Activated CD4-positive, CD25-positive, alpha-beta regulatory T cell (primary cell): ENCODE results near the gene TSPAN10.

ENCODE experiments used
- DNase-seq, 4 experiments: peaks; one replicate each; lab custom pipeline; 2025; lab: John Stamatoyannopoulos, UW

The TSPAN10 gene

GRCh38 chr17:81687770-81688541, 51.0 kb downstream of the TSPAN10 start:
- no peak for DNase-seq

DNA sequence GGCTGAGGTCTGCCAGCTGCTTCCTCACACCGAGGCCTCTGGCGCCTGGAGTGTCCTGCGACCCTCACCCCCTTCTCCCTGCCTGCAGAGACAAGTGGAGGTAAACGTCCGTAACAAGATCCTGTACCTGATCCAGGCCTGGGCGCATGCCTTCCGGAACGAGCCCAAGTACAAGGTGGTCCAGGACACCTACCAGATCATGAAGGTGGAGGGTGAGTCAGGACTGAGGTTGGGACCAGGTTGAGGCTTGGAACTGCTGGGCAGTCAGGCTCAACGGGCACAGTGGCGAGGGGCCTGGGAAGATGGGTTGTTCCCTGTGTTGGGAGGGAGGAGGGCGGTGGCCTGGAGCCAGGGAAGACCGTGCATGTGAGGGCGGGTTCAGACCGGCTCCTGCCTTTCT, 51.6 kb downstream of the TSPAN10 start:
- no peak for DNase-seq

DNA sequence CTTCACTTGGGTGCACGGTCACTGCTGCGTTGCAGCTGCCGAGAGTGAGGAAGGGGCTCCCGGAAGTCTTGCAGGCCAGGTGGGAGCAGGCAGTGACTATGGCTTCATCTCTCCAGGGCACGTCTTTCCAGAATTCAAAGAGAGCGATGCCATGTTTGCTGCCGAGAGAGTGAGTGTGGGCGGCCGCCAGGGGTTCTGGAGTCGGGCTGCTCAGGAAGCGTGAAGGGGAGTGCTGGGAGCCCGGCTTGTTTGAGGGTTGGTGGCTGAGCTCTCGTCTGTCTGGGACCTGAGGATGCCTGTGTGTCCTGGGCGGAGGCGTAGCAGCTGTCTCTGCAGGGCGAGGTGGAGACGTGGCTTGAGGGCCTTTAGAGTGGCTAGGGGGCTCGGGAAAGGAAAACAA, 53.1 kb downstream of the TSPAN10 start:
- no peak for DNase-seq

GRCh38 chr17:81690549-81690948, 53.6 kb downstream of the TSPAN10 start:
- DNase-seq = no peak

GRCh38 chr17:81691196-81691595, 54.2 kb downstream of the TSPAN10 start:
- DNase-seq = no peak

DNA sequence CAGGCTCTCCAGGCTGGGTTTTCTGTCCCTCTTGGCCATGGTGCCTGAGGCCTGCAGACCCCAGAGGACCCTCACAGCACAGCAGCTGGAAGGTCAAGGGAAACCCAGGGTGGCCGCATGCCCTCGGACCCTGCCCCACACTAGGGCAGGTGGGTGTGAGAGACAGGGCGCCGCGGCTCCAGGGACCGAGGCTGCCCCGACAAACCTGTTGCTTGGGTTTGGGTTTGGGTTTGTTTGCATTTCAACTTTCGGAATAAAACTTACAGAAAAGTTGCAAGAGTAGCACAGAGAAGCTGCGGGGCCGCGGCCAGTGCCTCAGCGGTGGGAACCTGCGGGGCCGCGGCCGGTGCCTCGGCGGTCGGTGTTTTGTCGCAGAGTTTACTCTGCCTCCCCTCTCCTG, 54.6 kb downstream of the TSPAN10 start:
- no peak for DNase-seq

DNA sequence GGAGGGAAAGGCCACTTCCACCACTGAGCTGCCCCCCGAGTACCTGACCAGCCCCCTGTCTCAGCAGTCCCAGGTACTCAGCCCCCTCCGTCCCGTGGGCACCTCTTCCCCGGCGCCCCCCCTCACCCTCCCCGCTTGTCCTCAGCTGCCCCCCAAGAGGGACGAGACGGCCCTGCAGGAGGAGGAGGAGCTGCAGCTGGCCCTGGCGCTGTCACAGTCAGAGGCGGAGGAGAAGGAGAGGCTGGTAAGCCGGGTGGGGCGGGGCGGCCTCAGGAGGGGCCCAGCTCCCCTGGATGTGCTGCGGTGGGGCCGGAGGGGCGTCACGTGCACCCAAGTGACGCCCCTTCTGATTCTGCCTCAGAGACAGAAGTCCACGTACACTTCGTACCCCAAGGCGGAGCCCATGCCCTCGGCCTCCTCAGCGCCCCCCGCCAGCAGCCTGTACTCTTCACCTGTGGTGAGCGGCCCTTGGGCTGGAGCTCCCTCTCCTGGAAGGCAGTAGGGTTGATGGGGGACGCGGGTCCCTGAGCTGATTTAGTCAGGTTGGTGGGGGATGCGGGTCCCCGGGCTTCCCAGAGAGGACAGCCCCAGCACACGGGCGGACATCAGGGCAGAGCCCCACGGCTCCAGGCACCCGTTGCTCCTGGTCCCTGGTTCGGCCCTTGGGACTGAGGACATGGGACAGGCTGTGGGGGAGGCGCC, 56.7 kb downstream of the TSPAN10 start:
- DNase-seq = no peak

- DNase-seq = no peak
These were observed 57.8 kb downstream of the TSPAN10 start for GRCh38 chr17:81694810-81695209.

GRCh38 chr17:81695211-81695610, 58.2 kb downstream of the TSPAN10 start:
- DNase-seq = no peak

DNA sequence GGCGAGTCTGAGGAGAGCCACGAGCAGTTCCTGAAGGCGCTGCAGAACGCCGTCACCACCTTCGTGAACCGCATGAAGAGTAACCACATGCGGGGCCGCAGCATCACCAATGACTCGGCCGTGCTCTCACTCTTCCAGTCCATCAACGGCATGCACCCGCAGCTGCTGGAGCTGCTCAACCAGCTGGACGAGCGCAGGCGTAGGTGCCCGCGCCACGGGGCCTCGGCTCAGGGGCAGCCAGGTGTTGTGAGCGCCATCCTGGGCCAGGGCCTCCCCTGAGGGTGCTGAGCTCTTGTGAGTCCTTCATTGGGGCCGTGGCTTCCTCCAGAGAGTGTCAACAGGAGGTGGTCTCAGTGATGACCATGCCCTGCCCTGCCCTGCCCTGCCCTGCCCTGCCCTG, 58.8 kb downstream of the TSPAN10 start:
- DNase-seq = no peak

GRCh38 chr17:81696218-81696941, 59.4 kb downstream of the TSPAN10 start:
- DNase-seq = no peak

- DNase-seq = no peak
These were observed 60.5 kb downstream of the TSPAN10 start for GRCh38 chr17:81697261-81698044.
